Naive B cell (primary cell): ENCODE results near the gene RPS6KA3. TPM values are rescaled to one million over a fixed set of nuclear protein-coding genes. Genes with fewer than 3 reads are reported as not detected.
A peak's percentile ranks its signal among the peaks of the same experiment; 100 is the strongest.

ENCODE experiments used
- ATAC-seq, 2 donors: fragments of 150-1000 bp; cut with Tn5 transposase; 2 replicates each; pipeline ENCODE4 v1.10.0; 2021; ENCODE audit warnings: low read depth in 2 of 2, mild to moderate bottlenecking in 2 of 2, moderate library complexity in 2 of 2
- DNase-seq: peaks from one replicate; pipeline ENCODE4 v3.0.0; 2022
- H3K27ac Mint-ChIP-seq, 6 donors: one replicate each; pipeline ENCODE4 v1.8.0; 2020 to 2022; ENCODE audit warnings: mild to moderate bottlenecking in 6 of 6, mixed read lengths in 6 of 6, moderate library complexity in 5 of 6, inconsistent platforms in 2 of 6
- H3K27me3 Mint-ChIP-seq, 3 donors: one replicate each; pipeline ENCODE4 v1.8.0; 2021 to 2022; ENCODE audit warnings: mixed read lengths in 3 of 3, mild to moderate bottlenecking in 1 of 3
- H3K36me3 Mint-ChIP-seq, 2 donors: one replicate each; pipeline ENCODE4 v1.8.0; 2020 to 2022; ENCODE audit warnings: mixed read lengths in 2 of 2, inconsistent platforms in 1 of 2, mild to moderate bottlenecking in 1 of 2
- H3K4me1 Mint-ChIP-seq, 3 donors: one replicate each; pipeline ENCODE4 v1.8.0; 2020 to 2022; ENCODE audit warnings: mixed read lengths in 3 of 3, inconsistent platforms in 1 of 3, mild to moderate bottlenecking in 1 of 3, moderate library complexity in 1 of 3
- H3K4me3 Mint-ChIP-seq, 8 donors: one replicate each; pipeline ENCODE4 v1.8.0; 2020 to 2022; ENCODE audit warnings: mild to moderate bottlenecking in 8 of 8, mixed read lengths in 8 of 8, moderate library complexity in 8 of 8, inconsistent platforms in 2 of 8
- H3K9me3 Mint-ChIP-seq, 7 donors: one replicate each; pipeline ENCODE4 v1.8.0; 2020 to 2022; ENCODE audit warnings: mixed read lengths in 7 of 7, mild to moderate bottlenecking in 5 of 7, inconsistent platforms in 2 of 7, moderate library complexity in 1 of 7
- polyA plus RNA-seq, 6 donors: library from polyadenylated mRNA; unstranded; fragments of 300-500 nt; fragmentation: Illumina TruSeq; gene quantifications; one replicate each; pipeline ENCODE4 v1.2.3, GENCODE V29; 2021; ENCODE audit warnings: low read depth in 6 of 6

Gene RPS6KA3
- polyA plus RNA-seq, 6 donors from 2014 or later: 12.2 to 36.8 (median 25.3) TPM

DNA sequence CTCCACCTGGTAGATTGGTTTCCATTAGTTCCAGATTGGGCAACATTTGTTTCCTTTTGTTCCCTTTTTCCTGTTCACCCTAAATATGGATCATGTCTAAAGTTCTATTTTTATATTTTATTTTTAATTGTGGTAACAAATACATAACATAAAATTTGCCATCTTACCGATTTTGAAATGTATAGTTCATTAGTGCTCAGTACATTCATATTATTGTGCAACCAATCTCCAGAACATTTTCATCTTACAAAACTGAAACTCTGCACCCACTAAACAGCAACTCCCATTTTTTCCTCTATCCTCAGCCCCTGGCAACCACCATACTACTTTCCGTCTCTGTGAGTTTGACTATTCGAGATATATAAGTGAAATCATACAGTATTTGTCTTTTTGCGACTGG is 14.2 kb upstream of the RPS6KA3 start:
- peaks cover 0 to 2% (median 0%) of the 10 kb centered on the region in 3 donors for H3K4me1 Mint-ChIP-seq
- DNase-seq (no peak), ATAC-seq (no peak)
- H3K27me3 Mint-ChIP-seq: peaks cover 0 to 9% (median 7%) of the 10 kb centered on the region in 3 donors
- H3K4me3 Mint-ChIP-seq: no peak overlapping the region
- H3K9me3 Mint-ChIP-seq: peaks cover 0 to 20% (median 6%) of the 10 kb centered on the region in 7 donors
- H3K36me3 Mint-ChIP-seq: no peaks in the 10 kb centered on the region
- no peak overlapping the region for H3K27ac Mint-ChIP-seq

GRCh38 chrX:20274121-20274520 is 7.4 kb upstream of the RPS6KA3 start:
- DNase-seq (no peak), ATAC-seq (no peak)
- no peak overlapping the region for H3K4me3 Mint-ChIP-seq
- peaks cover 0 to 14% (median 0%) of the 10 kb centered on the region in 7 donors for H3K9me3 Mint-ChIP-seq
- no peak overlapping the region for H3K27ac Mint-ChIP-seq
- H3K4me1 Mint-ChIP-seq: peaks cover 0 to 2% (median 0%) of the 10 kb centered on the region in 3 donors
- H3K27me3 Mint-ChIP-seq: peaks cover 0 to 16% (median 13%) of the 10 kb centered on the region in 3 donors
- no peaks in the 10 kb centered on the region for H3K36me3 Mint-ChIP-seq

DNA sequence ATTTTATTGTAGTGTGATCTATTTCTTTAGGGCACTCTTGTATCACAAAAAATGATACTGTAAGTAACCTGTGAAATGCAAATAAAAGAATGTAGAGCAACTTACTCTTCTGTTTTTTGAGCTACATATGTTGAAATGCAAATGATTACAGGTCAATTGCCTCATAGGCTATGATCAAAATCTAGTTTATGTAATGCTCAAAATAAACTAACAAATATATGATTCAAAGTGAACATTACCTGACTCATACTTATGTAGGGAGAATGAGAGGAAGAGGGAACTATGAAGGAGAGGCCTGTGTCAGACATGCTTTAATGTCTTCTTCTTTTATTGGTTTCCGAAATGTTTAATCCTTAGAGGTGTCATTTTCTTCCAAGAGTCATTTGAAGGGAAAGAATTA is 5.0 kb upstream of the RPS6KA3 start:
- no peaks in the 10 kb centered on the region for H3K36me3 Mint-ChIP-seq
- H3K27me3 Mint-ChIP-seq: peaks cover 0 to 15% (median 13%) of the 10 kb centered on the region in 3 donors
- peak overlapping the region in 1 of 8 donors; percentile 66 for H3K4me3 Mint-ChIP-seq
- H3K4me1 Mint-ChIP-seq: peaks cover 0 to 3% (median 0%) of the 10 kb centered on the region in 3 donors
- ATAC-seq (no peak), DNase-seq (no peak)
- no peaks in the 10 kb centered on the region for H3K9me3 Mint-ChIP-seq
- H3K27ac Mint-ChIP-seq: peak overlapping the region in 1 of 6 donors; percentile 47

DNA sequence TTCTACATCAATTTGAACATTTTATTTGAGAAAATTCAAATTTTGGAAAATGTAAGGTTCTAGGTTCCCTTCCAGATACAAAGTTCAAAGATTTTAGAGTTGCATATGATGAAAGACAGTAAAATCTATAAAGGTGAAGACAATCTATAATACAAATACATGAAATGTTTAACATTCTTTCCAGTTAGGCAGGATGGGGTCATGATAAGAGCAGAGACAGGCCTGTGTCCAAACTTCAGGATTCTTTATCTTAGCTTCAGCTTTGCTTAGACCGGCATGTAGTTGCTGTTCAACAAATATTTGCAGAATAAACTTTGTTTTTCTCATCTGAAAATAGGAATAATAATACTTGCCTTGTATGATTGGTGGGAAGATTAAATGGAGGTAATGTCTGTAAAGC is 4.5 kb upstream of the RPS6KA3 start:
- ATAC-seq: no peak
- Mint-ChIP-seq H3K27me3 (peaks cover 0 to 9% (median 8%) of the 10 kb centered on the region in 3 donors), H3K9me3 (no peaks in the 10 kb centered on the region), H3K36me3 (no peaks in the 10 kb centered on the region), H3K27ac (peak overlapping the region in 1 of 6 donors; percentile 43), H3K4me1 (peaks cover 0 to 3% (median 0%) of the 10 kb centered on the region in 3 donors), H3K4me3 (peak overlapping the region in 1 of 8 donors; percentile 66)
- no peak for DNase-seq

DNA sequence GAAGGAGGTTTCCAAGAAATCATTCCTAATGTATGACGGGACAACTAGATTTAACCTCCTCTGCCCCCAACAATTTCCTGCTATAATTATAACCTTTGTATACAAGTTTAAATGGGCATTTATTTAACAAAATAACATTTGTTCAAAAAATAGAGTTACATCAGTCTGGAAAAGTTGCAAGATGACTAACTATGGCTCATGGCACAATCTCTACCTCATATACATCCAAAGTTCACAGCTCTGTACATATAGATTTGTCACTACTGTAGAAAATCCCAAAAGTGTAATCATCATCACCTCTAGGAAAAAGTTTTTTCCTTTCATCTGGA is 3.8 kb upstream of the RPS6KA3 start:
- no peak overlapping the region for H3K4me3 Mint-ChIP-seq
- H3K27me3 Mint-ChIP-seq: peaks cover 0 to 3% (median 2%) of the 10 kb centered on the region in 3 donors
- H3K27ac Mint-ChIP-seq: no peak overlapping the region
- no peak for DNase-seq
- peaks cover 0 to under 1% (median 0%) of the 10 kb centered on the region in 7 donors for H3K9me3 Mint-ChIP-seq
- no peak for ATAC-seq
- H3K4me1 Mint-ChIP-seq: peaks cover 0 to 3% (median 0%) of the 10 kb centered on the region in 3 donors
- no peaks in the 10 kb centered on the region for H3K36me3 Mint-ChIP-seq

GRCh38 chrX:20269848-20270561 is 3.3 kb upstream of the RPS6KA3 start:
- DNase-seq (no peak), ATAC-seq (no peak)
- Mint-ChIP-seq H3K9me3 (peaks cover 0 to 2% (median 0%) of the 10 kb centered on the region in 7 donors), H3K27ac (peak overlapping the region in 1 of 6 donors; percentile 77), H3K4me3 (no peak overlapping the region), H3K27me3 (no peaks in the 10 kb centered on the region), H3K4me1 (peaks cover 1 to 6% (median 4%) of the 10 kb centered on the region in 3 donors), H3K36me3 (peaks cover 0 to 4% of the 10 kb centered on the region in 2 donors)

GRCh38 chrX:20267931-20268701 is 1.4 kb upstream of the RPS6KA3 start:
- peak overlapping the region; percentile 90 to 100 (median 96) for H3K4me3 Mint-ChIP-seq
- ATAC-seq: no peak
- peaks cover 0 to 4% of the 10 kb centered on the region in 2 donors for H3K36me3 Mint-ChIP-seq
- peaks cover 0 to 2% (median 0%) of the 10 kb centered on the region in 7 donors for H3K9me3 Mint-ChIP-seq
- H3K27ac Mint-ChIP-seq: peak overlapping the region in 3 of 6 donors; percentile 96 to 99 (median 96)
- H3K27me3 Mint-ChIP-seq: no peaks in the 10 kb centered on the region
- peak; percentile 21 for DNase-seq
- peaks cover 7 to 17% (median 11%) of the 10 kb centered on the region in 3 donors for H3K4me1 Mint-ChIP-seq

- Mint-ChIP-seq H3K4me1 (peaks cover 7 to 18% (median 13%) of the 10 kb centered on the region in 3 donors), H3K4me3 (peak overlapping the region; percentile 90 to 100 (median 96)), H3K36me3 (peaks cover 0 to 4% of the 10 kb centered on the region in 2 donors), H3K27me3 (no peaks in the 10 kb centered on the region), H3K27ac (peak overlapping the region; percentile 79 to 99 (median 94)), H3K9me3 (peaks cover 0 to 2% (median 0%) of the 10 kb centered on the region in 7 donors)
- ATAC-seq: no peak
- DNase-seq: no peak
Observed at GRCh38 chrX:20267607-20267930, 860 bp upstream of the RPS6KA3 start.

GRCh38 chrX:20265726-20266681 is 705 bp downstream of the RPS6KA3 start:
- H3K27me3 Mint-ChIP-seq: no peaks in the 10 kb centered on the region
- DNase-seq (peak; percentile 43), ATAC-seq (peak; percentile 9 to 10)
- H3K27ac Mint-ChIP-seq: peak overlapping the region; percentile 79 to 98 (median 95)
- peaks cover 0 to 2% (median 0%) of the 10 kb centered on the region in 7 donors for H3K9me3 Mint-ChIP-seq
- H3K36me3 Mint-ChIP-seq: peaks cover 0 to 4% of the 10 kb centered on the region in 2 donors
- peak overlapping the region; percentile 90 to 100 (median 96) for H3K4me3 Mint-ChIP-seq
- H3K4me1 Mint-ChIP-seq: peaks cover 7 to 25% (median 18%) of the 10 kb centered on the region in 3 donors

DNA sequence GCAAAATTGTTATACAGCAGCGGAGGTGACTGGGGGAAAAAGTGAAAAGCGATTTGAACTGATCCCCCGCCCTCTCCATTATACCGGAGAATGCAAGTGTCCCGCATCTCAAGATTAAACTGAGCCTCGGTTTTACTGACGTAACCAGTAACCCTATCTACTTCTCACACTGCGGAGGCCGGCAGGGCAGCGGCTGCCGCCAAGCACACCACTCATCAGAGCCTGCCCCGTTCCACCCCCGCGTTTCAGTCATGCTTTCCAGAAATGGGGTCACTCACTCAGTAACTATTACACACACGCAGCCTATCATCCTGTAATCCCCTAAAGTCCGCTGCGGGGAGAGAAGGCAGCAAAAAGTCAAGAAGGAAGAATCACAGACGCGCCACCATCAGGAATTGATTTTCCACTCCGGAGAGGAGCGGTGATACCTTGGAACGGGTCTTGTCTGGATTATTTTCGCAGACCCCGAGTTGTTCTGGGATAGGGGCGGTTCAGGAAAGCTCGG is 1.4 kb downstream of the RPS6KA3 start:
- peaks cover 0 to 4% of the 10 kb centered on the region in 2 donors for H3K36me3 Mint-ChIP-seq

GRCh38 chrX:20263474-20263873 is 3.2 kb downstream of the RPS6KA3 start:
- H3K4me1 Mint-ChIP-seq: peaks cover 11 to 29% (median 25%) of the 10 kb centered on the region in 3 donors
- no peaks in the 10 kb centered on the region for H3K27me3 Mint-ChIP-seq
- peaks cover 0 to 4% of the 10 kb centered on the region in 2 donors for H3K36me3 Mint-ChIP-seq
- H3K27ac Mint-ChIP-seq: peak overlapping the region; percentile 0 to 90 (median 78)
- H3K9me3 Mint-ChIP-seq: peaks cover 0 to 2% (median 0%) of the 10 kb centered on the region in 7 donors
- ATAC-seq: peak; percentile 35 to 44
- H3K4me3 Mint-ChIP-seq: peak overlapping the region; percentile 5 to 100 (median 58)
- peak; percentile 63 for DNase-seq

More for the DNA sequence above, 1.4 kb downstream of the RPS6KA3 start:
- H3K4me1 Mint-ChIP-seq: peaks cover 7 to 28% (median 20%) of the 10 kb centered on the region in 3 donors
- H3K27ac Mint-ChIP-seq: peak overlapping the region; percentile 79 to 98 (median 95)
- DNase-seq (peak; percentile 41), ATAC-seq (peak; percentile 19 to 30)
- H3K27me3 Mint-ChIP-seq: no peaks in the 10 kb centered on the region
- H3K9me3 Mint-ChIP-seq: peaks cover 0 to 2% (median 0%) of the 10 kb centered on the region in 7 donors
- H3K4me3 Mint-ChIP-seq: peak overlapping the region; percentile 90 to 100 (median 96)

DNA sequence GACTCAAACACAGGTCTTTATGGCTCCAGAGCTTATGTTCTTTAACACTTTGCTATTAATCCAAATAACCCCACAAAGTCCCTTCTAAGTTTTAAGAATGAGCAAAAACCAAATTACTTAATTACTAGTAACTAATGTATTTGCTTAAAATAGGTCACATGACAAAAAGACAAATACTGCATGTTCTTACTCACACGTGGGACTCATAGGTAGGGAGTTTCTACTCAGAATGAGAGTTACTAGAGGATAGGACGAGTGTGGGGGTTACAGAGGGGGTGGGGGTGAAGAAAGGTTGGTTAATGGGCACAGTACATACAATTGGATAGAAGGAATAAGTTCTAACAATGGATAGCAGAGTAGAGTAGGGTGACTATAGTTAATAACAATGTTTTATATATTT is 5.8 kb downstream of the RPS6KA3 start:
- Mint-ChIP-seq H3K4me3 (no peak overlapping the region), H3K4me1 (peaks cover 12 to 29% (median 25%) of the 10 kb centered on the region in 3 donors), H3K27ac (no peak overlapping the region), H3K36me3 (peaks cover 0 to 4% of the 10 kb centered on the region in 2 donors), H3K9me3 (peaks cover 0 to 2% (median 0%) of the 10 kb centered on the region in 7 donors), H3K27me3 (no peaks in the 10 kb centered on the region)
- ATAC-seq (no peak), DNase-seq (no peak)
